B cell (primary cell): Measurements from ENCODE around the gene MBD3L3.

Experiments used
- CTCF ChIP-seq: fragments of 200-600 bp; IDR thresholded peaks from one replicate; pipeline ENCODE4 v1.8.0; 2022; ENCODE audit warnings: antibody characterized with exemption, mild to moderate bottlenecking
- EZH2 ChIP-seq: IDR thresholded peaks from 2 replicates; pipeline ENCODE4 v1.6.1; 2012; ENCODE audit warnings: borderline replicate concordance, low read depth, mild to moderate bottlenecking, moderate library complexity, low read length; ENCODE audit not compliant: insufficient read depth, poor library complexity, severe bottlenecking

- TF ChIP-seq CTCF = no peak
- TF ChIP-seq EZH2 = no peak
These were observed 10.1 kb upstream of the MBD3L3 start for GRCh38 chr19:7068599-7068998.
